Fibroblast of upper back skin (primary cell): ENCODE results near the gene TLK1.
"Not testable (repeated sequence)": the region's sequence is repeated elsewhere in the genome, so short reads cannot be mapped to it uniquely, and the experiment has no call there.

ENCODE experiments used
- DNase-seq: peaks from one replicate; pipeline ENCODE4 v3.0.0-alpha.2; 2013

Gene TLK1

GRCh38 chr2:171139860-171140259 is 20.8 kb downstream of the TLK1 start:
- no peak for DNase-seq

GRCh38 chr2:171136024-171136423 is 24.7 kb downstream of the TLK1 start:
- no peak for DNase-seq

GRCh38 chr2:171134624-171135230 is 26.0 kb downstream of the TLK1 start:
- peak; percentile 11 for DNase-seq

- no peak for DNase-seq
These were observed 28.6 kb downstream of the TLK1 start for GRCh38 chr2:171132086-171132485.

- no peak for DNase-seq
These were observed 32.2 kb downstream of the TLK1 start for GRCh38 chr2:171128461-171128860.

GRCh38 chr2:171124541-171124940 is 36.2 kb downstream of the TLK1 start:
- no peak for DNase-seq

- DNase-seq: no peak
These were observed 51.1 kb downstream of the TLK1 start for GRCh38 chr2:171109571-171109970.

- DNase-seq: no peak
These were observed 51.7 kb downstream of the TLK1 start for GRCh38 chr2:171109020-171109419.

GRCh38 chr2:171107803-171108202 is 52.9 kb downstream of the TLK1 start:
- no peak for DNase-seq

GRCh38 chr2:171104379-171104778 is 56.3 kb downstream of the TLK1 start:
- DNase-seq: peak; percentile 31

GRCh38 chr2:171102802-171103201 is 57.9 kb downstream of the TLK1 start:
- no peak for DNase-seq

- DNase-seq: no peak
These were observed 60.3 kb downstream of the TLK1 start for GRCh38 chr2:171100370-171100769.

- no peak for DNase-seq
These were observed 62.1 kb downstream of the TLK1 start for GRCh38 chr2:171098607-171099006.

GRCh38 chr2:171095014-171095582 is 65.6 kb downstream of the TLK1 start:
- no peak for DNase-seq

- not testable (repeated sequence) for DNase-seq
These were observed 69.2 kb downstream of the TLK1 start for GRCh38 chr2:171091517-171091916.

GRCh38 chr2:171089489-171089888 is 71.2 kb downstream of the TLK1 start:
- DNase-seq: no peak

GRCh38 chr2:171088057-171088834 is 72.4 kb downstream of the TLK1 start:
- no peak for DNase-seq

- no peak for DNase-seq
These were observed 73.1 kb downstream of the TLK1 start for GRCh38 chr2:171087547-171087946.

GRCh38 chr2:171086352-171087290 is 74.1 kb downstream of the TLK1 start:
- peak; percentile 51 for DNase-seq

- no peak for DNase-seq
These were observed 76.6 kb downstream of the TLK1 start for GRCh38 chr2:171084128-171084527.

- DNase-seq: no peak
These were observed 77.2 kb downstream of the TLK1 start for GRCh38 chr2:171083451-171083850.

- no peak for DNase-seq
These were observed 79.0 kb downstream of the TLK1 start for GRCh38 chr2:171081649-171082111.

GRCh38 chr2:171080607-171081006 is 80.1 kb downstream of the TLK1 start:
- no peak for DNase-seq
